Measurements from ENCODE around the gene TTC24.
"Not testable (repeated sequence)": the region's sequence is repeated elsewhere in the genome, so short reads cannot be mapped to it uniquely, and the experiment has no call there.

Gene TTC24

DNA sequence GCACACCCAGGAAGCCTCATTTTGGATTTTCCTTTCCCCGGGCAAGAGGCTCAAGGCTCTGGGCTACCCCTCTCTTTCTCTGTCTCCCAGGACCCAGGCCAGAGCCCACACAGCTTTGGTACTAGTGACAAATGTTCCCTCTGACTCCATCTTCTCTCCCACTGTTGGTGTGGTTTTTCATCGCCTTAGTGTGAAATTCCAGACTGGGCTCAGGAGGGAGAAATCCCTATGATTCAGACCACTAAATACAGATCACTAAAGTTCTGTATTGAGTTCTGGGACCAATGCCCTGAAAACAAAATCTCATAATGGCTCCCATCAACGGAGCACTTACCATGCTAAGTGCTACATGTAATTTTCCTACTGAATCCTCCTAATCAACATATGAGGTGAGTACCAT, 33.3 kb upstream of the TTC24 start:
- no peak overlapping the region for H3K4me3 ChIP-seq (ENCODE audit: low read length)
- no peak overlapping the region for H3K27ac ChIP-seq (ENCODE audit: low read length)
- H3K4me1 ChIP-seq (ENCODE audit: control insufficient read depth, low read depth, low read length): no peaks in the 10 kb centered on the region
- H3K27me3 ChIP-seq (ENCODE audit: control insufficient read depth, insufficient read depth, low read length): no peaks in the 10 kb centered on the region
- no peaks in the 10 kb centered on the region for H3K9me3 ChIP-seq (ENCODE audit: control insufficient read depth, low read depth, low read length)
- peaks cover 27% of the 10 kb centered on the region for H3K36me3 ChIP-seq (ENCODE audit: control insufficient read depth, low read depth, low read length)
- H3K9ac ChIP-seq (ENCODE audit: low read length): no peak overlapping the region

DNA sequence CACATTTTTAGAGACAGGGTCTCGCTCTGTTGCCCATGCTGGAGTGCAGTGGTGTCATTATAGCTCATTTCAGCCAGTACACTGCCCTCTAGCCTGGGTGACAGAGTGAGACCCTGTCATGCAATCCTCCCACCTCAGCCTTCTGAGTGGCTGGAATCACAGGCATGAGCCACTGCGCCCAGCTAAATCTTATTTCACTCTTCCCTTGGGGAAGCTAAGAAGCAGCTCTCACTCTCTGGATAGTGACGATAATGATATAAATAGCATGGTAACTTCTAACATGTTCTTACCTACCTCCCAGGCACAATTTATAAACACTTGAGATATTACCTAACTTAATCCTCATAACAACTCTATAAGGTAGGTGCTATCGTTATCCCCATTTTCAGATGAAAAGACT, 32.1 kb upstream of the TTC24 start:
- no peaks in the 10 kb centered on the region for H3K4me1 ChIP-seq (ENCODE audit: control insufficient read depth, low read depth, low read length)
- H3K4me3 ChIP-seq (ENCODE audit: low read length): no peak overlapping the region
- H3K9me3 ChIP-seq (ENCODE audit: control insufficient read depth, low read depth, low read length): no peaks in the 10 kb centered on the region
- no peak overlapping the region for H3K27ac ChIP-seq (ENCODE audit: low read length)
- peaks cover 33% of the 10 kb centered on the region for H3K36me3 ChIP-seq (ENCODE audit: control insufficient read depth, low read depth, low read length)
- H3K27me3 ChIP-seq (ENCODE audit: control insufficient read depth, insufficient read depth, low read length): no peaks in the 10 kb centered on the region
- H3K9ac ChIP-seq (ENCODE audit: low read length): no peak overlapping the region

DNA sequence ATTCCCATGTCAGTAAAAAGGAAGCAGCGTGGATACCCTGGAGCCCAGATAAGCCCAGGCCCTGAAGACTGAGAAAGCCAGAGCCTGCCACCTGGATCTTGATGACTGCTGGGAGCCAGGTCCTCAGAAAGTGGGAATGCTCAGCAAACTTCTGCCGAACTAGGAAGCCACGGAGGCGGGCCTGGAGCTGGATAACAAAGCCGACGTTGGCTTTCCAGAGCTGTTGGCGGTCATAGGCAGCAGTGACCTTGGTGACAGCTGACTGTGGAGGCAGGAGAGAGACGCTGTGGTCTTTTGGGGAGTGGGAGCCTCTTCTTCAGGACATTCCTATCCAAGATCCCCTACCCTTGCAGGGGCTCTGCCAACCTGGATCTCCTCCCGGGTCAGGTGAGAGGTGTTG, 31.5 kb upstream of the TTC24 start:
- H3K36me3 ChIP-seq (ENCODE audit: control insufficient read depth, low read depth, low read length): peaks cover 35% of the 10 kb centered on the region
- H3K9me3 ChIP-seq (ENCODE audit: control insufficient read depth, low read depth, low read length): no peaks in the 10 kb centered on the region
- no peak overlapping the region for H3K4me3 ChIP-seq (ENCODE audit: low read length)
- H3K27ac ChIP-seq (ENCODE audit: low read length): no peak overlapping the region
- no peak overlapping the region for H3K9ac ChIP-seq (ENCODE audit: low read length)
- no peaks in the 10 kb centered on the region for H3K27me3 ChIP-seq (ENCODE audit: control insufficient read depth, insufficient read depth, low read length)
- no peaks in the 10 kb centered on the region for H3K4me1 ChIP-seq (ENCODE audit: control insufficient read depth, low read depth, low read length)

DNA sequence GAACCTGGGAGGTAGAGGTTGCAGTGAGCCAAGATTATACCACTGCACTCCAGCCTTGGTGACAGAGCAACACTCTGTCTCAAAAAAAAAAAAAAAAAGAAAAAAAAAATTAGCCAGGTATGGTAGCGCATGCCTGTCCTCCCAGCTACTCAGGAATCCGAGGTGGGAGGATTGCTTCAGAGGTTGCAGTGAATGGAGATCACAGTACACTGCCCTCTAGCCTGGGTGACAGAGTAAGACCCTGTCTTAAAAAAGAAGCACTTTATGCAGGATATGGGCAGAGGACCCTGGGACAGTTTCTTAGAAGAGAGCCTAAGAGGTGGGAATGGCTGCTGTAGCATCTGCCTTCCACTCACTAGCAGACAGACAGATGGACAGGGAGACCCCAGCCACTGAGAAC, 30.1 kb upstream of the TTC24 start:
- H3K4me1 ChIP-seq (ENCODE audit: control insufficient read depth, low read depth, low read length): no peaks in the 10 kb centered on the region
- no peaks in the 10 kb centered on the region for H3K27me3 ChIP-seq (ENCODE audit: control insufficient read depth, insufficient read depth, low read length)
- H3K36me3 ChIP-seq (ENCODE audit: control insufficient read depth, low read depth, low read length): peaks cover 39% of the 10 kb centered on the region
- H3K27ac ChIP-seq (ENCODE audit: low read length): no peak overlapping the region
- H3K4me3 ChIP-seq (ENCODE audit: low read length): no peak overlapping the region
- H3K9ac ChIP-seq (ENCODE audit: low read length): no peak overlapping the region
- H3K9me3 ChIP-seq (ENCODE audit: control insufficient read depth, low read depth, low read length): no peaks in the 10 kb centered on the region

DNA sequence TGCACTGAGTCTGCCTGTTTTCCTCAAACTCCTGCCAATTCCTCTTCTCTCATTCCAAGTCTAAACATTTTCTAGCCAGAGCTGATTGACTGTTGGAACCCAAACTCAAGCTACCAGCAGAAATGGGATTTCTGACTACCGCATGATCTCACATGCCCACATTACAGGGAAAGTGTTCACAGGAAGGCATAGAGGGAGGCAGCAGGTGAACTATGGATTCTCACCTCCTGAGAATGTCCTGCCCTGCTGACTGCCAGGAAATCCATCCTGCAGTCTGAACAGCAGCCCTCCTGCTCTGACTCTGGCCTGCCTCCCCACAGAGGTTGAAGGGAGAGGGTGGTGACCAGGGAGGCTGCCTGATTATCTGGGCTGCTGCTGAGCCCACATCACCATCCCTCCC, 29.7 kb upstream of the TTC24 start:
- Histone ChIP-seq H3K9me3 (ENCODE audit: control insufficient read depth, low read depth, low read length) (no peaks in the 10 kb centered on the region), H3K36me3 (ENCODE audit: control insufficient read depth, low read depth, low read length) (peaks cover 43% of the 10 kb centered on the region), H3K27me3 (ENCODE audit: control insufficient read depth, insufficient read depth, low read length) (no peaks in the 10 kb centered on the region), H3K4me1 (ENCODE audit: control insufficient read depth, low read depth, low read length) (no peaks in the 10 kb centered on the region), H3K4me3 (ENCODE audit: low read length) (no peak overlapping the region), H3K27ac (ENCODE audit: low read length) (no peak overlapping the region), H3K9ac (ENCODE audit: low read length) (no peak overlapping the region)

DNA sequence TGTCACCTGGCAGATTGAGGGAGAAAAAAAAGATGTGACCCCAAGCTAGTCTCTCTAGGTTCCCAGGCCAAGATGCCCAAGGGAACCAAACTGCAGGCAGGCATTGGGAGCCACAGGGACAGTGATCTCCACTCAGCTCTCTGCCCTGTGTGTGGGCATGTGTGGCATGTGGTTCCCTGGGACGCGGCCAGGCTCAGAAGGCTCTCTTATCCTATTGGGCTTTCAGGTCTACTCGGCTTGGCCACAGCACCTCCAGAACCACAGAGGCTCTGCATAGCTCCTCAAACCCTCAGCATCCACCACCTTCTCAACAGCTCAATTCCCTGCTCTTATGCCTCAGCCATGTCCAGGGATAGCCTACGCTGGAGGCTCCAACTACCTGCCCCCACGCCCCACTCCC, 29.2 kb upstream of the TTC24 start:
- Histone ChIP-seq H3K4me3 (ENCODE audit: low read length) (no peak overlapping the region), H3K9me3 (ENCODE audit: control insufficient read depth, low read depth, low read length) (no peaks in the 10 kb centered on the region), H3K36me3 (ENCODE audit: control insufficient read depth, low read depth, low read length) (peaks cover 46% of the 10 kb centered on the region), H3K4me1 (ENCODE audit: control insufficient read depth, low read depth, low read length) (no peaks in the 10 kb centered on the region), H3K9ac (ENCODE audit: low read length) (no peak overlapping the region), H3K27me3 (ENCODE audit: control insufficient read depth, insufficient read depth, low read length) (no peaks in the 10 kb centered on the region), H3K27ac (ENCODE audit: low read length) (no peak overlapping the region)

DNA sequence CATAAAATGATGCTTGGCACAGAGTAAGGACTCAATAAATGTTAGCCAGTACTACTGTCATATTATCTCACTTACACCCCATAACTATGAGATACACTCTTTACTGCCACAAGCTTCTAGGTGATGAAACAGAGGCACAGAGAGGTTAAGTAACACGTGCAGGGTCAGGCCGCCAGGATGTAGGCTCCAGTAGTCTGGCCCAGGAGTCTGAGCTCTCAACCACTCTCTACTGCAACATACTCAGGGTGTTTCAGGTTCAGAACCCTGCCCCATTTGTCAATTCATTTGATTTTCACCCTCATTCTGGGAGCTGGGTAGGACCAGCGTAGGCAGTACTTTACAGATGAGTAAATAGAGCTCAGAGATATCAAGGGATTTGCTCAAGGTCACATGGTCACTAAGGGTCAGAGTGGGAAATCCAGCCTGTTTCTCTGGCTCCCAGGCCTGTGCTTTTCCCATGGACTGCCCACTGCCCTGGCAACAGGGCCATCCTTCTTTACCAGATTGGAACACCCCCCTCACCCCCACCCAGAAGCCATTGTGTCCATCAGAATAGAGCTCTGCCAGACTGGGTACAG, 28.4 kb upstream of the TTC24 start:
- no peak overlapping the region for H3K27ac ChIP-seq (ENCODE audit: low read length)

DNA sequence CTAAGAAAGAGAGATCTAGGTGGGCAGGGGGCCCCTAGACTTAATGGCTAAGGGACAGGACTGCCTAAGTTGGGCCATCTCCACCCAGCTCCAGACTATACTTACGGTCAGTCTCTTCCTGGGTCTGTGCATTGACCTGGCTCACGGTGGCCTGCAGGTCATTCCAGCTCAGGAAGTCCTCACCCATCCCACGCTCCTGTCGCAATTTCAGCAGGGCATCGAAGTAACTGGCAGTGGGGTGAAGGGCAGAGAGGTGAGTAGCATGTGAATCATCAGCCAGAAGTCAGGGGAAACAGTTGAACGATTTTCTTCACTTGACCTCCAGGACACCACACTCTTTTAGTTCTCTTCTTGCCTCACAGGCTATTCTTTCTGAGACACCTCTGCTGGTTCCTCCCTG, 27.7 kb upstream of the TTC24 start:
- no peak overlapping the region for H3K9ac ChIP-seq (ENCODE audit: low read length)
- H3K4me3 ChIP-seq (ENCODE audit: low read length): no peak overlapping the region
- no peaks in the 10 kb centered on the region for H3K9me3 ChIP-seq (ENCODE audit: control insufficient read depth, low read depth, low read length)
- no peak overlapping the region for H3K27ac ChIP-seq (ENCODE audit: low read length)
- H3K27me3 ChIP-seq (ENCODE audit: control insufficient read depth, insufficient read depth, low read length): no peaks in the 10 kb centered on the region
- H3K36me3 ChIP-seq (ENCODE audit: control insufficient read depth, low read depth, low read length): peaks cover 58% of the 10 kb centered on the region
- H3K4me1 ChIP-seq (ENCODE audit: control insufficient read depth, low read depth, low read length): no peaks in the 10 kb centered on the region

More for the DNA sequence above, 28.4 kb upstream of the TTC24 start:
- no peaks in the 10 kb centered on the region for H3K27me3 ChIP-seq (ENCODE audit: control insufficient read depth, insufficient read depth, low read length)
- H3K36me3 ChIP-seq (ENCODE audit: control insufficient read depth, low read depth, low read length): peaks cover 53% of the 10 kb centered on the region
- H3K9ac ChIP-seq (ENCODE audit: low read length): no peak overlapping the region
- no peak overlapping the region for H3K4me3 ChIP-seq (ENCODE audit: low read length)
- H3K4me1 ChIP-seq (ENCODE audit: control insufficient read depth, low read depth, low read length): no peaks in the 10 kb centered on the region
- no peaks in the 10 kb centered on the region for H3K9me3 ChIP-seq (ENCODE audit: control insufficient read depth, low read depth, low read length)

DNA sequence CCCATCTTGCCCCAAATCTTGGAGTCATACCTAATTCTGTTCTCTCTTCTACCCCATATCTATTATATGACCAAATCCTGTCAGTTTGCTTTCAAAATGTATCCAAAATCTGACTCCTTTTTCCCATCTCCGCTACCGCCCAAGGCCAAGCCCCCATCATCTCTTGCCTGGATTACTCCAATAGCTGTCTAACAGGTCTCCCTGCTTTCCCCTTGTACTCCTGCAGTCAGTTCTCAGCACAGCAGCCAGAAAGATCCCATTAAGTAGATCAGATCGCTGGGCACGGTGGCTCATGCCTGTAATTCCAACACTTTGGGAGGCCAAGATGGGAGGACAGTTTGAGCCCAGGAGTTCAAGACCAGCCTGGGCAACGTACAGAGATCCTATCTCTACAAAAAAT, 27.0 kb upstream of the TTC24 start:
- Histone ChIP-seq H3K27ac (ENCODE audit: low read length) (no peak overlapping the region), H3K27me3 (ENCODE audit: control insufficient read depth, insufficient read depth, low read length) (no peaks in the 10 kb centered on the region), H3K4me3 (ENCODE audit: low read length) (no peak overlapping the region), H3K36me3 (ENCODE audit: control insufficient read depth, low read depth, low read length) (peaks cover 55% of the 10 kb centered on the region), H3K9ac (ENCODE audit: low read length) (no peak overlapping the region), H3K9me3 (ENCODE audit: control insufficient read depth, low read depth, low read length) (no peaks in the 10 kb centered on the region), H3K4me1 (ENCODE audit: control insufficient read depth, low read depth, low read length) (no peaks in the 10 kb centered on the region)

DNA sequence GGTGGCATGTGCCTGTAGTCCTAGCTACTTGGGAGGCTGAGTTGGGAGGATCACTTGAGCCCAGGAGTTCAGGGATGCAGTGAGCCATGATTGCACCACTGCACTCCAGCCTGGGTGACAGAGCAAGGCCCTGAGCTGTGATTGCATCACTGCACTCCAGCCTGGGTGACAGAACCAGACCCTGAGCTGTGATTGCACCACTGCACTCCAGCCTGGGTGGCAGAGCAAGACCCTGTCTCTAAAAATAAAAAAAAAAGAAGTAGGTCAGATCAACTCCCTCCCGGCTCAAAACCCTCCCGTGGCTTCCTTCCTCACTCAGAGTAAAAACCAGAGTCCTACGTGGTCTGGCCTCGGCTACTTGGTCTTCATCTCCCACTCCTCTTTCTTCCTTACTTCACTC, 26.6 kb upstream of the TTC24 start:
- H3K27me3 ChIP-seq (ENCODE audit: control insufficient read depth, insufficient read depth, low read length); H3K4me1 ChIP-seq (ENCODE audit: control insufficient read depth, low read depth, low read length); H3K4me3 ChIP-seq (ENCODE audit: low read length); H3K9ac ChIP-seq (ENCODE audit: low read length); H3K9me3 ChIP-seq (ENCODE audit: control insufficient read depth, low read depth, low read length); H3K27ac ChIP-seq (ENCODE audit: low read length): not testable (repeated sequence)
- H3K36me3 ChIP-seq (ENCODE audit: control insufficient read depth, low read depth, low read length): peaks cover 54% of the 10 kb centered on the region

DNA sequence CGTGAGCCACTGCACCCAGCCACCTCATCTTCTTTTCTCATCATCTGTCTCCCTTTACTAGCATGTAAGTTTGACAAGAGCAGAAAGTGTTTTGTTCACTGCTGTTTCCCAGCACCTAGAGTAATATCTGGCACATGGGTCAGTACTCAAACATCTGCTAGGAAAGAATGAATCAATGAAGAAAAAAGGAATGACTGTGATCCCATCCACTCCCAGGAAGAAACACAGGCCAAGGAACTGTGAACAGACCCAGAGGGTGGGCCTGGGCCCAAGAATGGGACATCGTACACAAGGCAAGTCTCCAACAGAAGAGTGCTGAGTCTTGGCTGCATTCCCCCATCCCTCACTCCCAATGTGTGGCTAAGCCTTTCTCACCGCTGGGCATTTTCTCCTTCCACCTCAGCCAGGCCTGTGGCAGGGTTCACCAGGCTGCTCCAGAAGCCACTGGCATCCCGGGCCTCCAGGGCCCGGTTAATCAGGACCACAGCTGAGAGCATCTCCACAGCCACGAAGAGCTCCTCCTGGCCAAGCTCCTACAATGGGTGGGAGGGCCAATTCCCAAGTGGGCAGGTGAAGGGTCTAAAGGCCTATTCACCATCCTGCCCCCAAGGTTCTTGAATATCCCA, 25.6 kb upstream of the TTC24 start:
- peaks cover 54% of the 10 kb centered on the region for H3K36me3 ChIP-seq (ENCODE audit: control insufficient read depth, low read depth, low read length)
- no peak overlapping the region for H3K4me3 ChIP-seq (ENCODE audit: low read length)
- no peaks in the 10 kb centered on the region for H3K27me3 ChIP-seq (ENCODE audit: control insufficient read depth, insufficient read depth, low read length)
- no peak overlapping the region for H3K9ac ChIP-seq (ENCODE audit: low read length)
- H3K27ac ChIP-seq (ENCODE audit: low read length): no peak overlapping the region
- no peaks in the 10 kb centered on the region for H3K4me1 ChIP-seq (ENCODE audit: control insufficient read depth, low read depth, low read length)
- no peaks in the 10 kb centered on the region for H3K9me3 ChIP-seq (ENCODE audit: control insufficient read depth, low read depth, low read length)

DNA sequence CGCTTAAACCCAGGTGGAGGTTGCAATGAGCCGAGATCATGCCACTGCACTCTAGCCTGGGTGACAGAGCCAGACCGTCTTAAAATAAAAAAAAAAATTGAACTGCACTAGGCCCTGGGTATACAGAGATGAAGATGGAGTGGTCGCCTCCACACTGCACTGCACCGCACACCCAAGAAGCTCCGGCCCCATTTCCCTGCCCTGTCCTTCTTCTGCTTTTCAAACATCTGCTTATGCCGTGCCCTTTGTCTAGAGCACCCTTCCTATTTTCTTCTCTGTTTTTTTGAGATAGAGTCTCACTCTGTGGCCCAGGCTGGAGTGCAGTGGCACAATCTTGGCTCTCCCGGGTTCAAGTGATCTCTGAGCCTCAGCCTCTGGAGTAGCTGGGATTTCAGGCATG, 24.6 kb upstream of the TTC24 start:
- Histone ChIP-seq H3K9ac (ENCODE audit: low read length) (no peak overlapping the region), H3K4me3 (ENCODE audit: low read length) (no peak overlapping the region), H3K27ac (ENCODE audit: low read length) (no peak overlapping the region), H3K4me1 (ENCODE audit: control insufficient read depth, low read depth, low read length) (no peaks in the 10 kb centered on the region), H3K36me3 (ENCODE audit: control insufficient read depth, low read depth, low read length) (peaks cover 59% of the 10 kb centered on the region), H3K9me3 (ENCODE audit: control insufficient read depth, low read depth, low read length) (no peaks in the 10 kb centered on the region), H3K27me3 (ENCODE audit: control insufficient read depth, insufficient read depth, low read length) (no peaks in the 10 kb centered on the region)
